NOMO-1 treated with dmso at 0.1 percent for 144 hours (cell line): ENCODE data around the gene CMTM8.

Experiments
- DNase-seq: peaks from one replicate; lab custom pipeline; 2025; ENCODE audit not compliant: unreplicated experiment; lab: John Stamatoyannopoulos, UW

The CMTM8 gene

DNA sequence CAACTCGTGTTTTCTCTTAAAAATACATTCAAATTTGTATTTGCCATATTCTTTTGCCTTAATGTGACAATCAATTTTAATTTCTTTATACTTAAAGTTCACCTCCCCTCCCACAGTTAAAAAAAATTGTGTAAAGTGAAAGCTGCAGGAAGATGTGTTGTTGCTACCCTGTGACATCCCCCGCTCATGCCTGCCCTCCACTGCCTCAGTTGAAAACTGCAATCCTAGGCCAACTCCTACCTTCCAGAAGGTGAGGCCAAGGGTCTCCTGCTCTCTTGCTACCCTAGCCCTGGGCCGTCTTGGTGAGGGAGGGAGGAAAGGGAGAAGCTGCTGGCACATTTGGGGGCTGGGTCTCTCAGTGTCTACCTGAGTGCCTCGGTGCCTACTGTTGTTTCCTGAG lies 96.2 kb downstream of the CMTM8 start:
- no peak for DNase-seq

GRCh38 chr3:32335365-32336112 lies 97.1 kb downstream of the CMTM8 start:
- DNase-seq, result no peak

DNA sequence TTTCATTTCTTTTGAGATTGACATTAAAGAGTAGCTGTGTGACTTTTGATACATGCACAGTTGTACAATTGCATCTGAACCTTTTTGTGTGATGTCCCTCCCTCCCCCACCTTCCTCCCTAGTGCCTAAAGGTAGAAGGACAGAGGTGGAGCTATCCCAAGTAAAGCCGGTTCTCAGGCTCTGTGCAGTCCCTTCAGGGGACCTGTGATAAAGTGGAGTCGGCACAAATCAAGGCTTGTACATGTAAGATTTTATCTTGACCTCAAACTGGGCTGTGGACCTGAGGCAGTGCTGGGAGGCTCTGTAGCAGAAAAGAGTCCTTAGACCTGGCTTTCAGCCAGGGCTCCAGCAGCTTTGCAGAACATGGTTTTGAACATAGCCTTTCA lies 97.6 kb downstream of the CMTM8 start:
- DNase-seq, result no peak

- DNase-seq, result no peak
These were observed 99.0 kb downstream of the CMTM8 start for GRCh38 chr3:32337505-32337904.

GRCh38 chr3:32340039-32340438 lies 101.6 kb downstream of the CMTM8 start:
- DNase-seq, result no peak

DNA sequence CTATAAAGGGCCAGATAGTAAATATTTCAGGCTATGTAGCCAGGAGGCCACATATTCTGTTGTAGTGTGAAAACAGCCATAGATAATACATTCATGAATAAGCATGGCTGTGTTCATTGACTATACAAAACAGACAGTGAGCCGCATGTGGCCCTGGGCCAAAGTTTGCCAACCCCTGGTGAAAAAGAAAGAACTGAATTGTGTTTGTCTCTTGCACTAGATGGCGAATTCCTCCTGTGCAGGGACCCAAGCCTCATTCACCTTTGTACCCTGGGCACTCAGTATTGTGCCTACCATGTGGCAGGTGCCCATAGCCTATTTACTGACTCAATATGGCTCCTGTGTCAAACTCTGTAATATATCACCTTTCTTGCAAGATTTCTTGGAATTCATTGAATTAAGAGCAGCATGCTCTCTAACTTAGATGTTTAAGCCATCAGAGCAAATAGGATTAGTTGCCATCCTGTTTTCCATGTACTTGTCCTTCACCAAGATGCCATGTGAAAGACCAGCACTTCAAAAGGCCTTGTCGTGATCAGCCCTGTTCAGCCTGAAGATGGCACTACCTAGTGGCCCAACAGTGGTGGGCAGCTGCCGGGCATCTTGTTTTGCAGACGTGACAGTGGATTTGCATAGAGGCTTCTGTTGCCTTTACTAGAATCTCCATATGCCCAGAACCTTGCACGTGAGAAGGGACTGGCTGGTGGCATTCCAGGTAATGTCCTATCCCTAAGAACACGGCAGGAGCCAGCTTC lies 102.3 kb downstream of the CMTM8 start:
- DNase-seq, result no peak

GRCh38 chr3:32347343-32348125 lies 109.1 kb downstream of the CMTM8 start:
- no peak for DNase-seq

DNA sequence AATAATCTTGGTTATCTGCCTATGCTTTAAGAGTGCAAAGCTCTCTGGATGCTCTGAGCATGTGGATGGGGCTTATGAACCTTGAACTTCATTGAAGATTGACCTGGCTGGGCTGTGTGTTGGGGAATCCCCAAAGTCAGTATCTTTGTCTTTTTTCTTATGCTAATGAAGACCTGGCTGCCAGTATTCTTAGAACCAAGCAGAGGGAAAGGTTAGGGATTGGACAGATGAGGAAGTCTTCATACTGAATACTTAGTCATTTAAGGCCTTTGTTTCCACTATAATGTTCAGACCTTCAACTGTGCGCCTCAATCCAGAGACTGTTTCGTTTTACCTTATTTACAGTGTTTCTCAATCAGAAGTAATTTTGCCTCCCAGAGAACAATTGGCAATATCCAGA lies 110.7 kb downstream of the CMTM8 start:
- no peak for DNase-seq

- no peak for DNase-seq
These were observed 114.1 kb downstream of the CMTM8 start for GRCh38 chr3:32352563-32352962.

DNA sequence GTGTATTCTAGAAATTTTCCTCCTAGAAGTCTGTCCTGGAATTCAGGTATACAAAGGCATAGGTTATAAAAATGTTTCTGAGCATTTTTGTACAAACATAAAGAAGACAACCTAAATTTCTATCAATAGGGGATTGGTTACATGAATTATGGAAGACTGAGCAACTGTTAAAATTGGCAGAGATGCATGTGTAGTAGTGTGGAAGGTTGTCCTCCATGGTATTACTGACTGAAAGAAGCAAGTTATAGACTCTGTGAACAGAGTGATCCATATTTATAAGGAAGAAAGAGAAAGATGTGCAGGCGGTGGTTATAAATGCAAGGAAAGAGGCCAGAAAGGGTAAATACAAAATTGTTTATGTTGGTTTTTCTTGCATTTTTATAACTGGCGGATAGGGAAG lies 114.9 kb downstream of the CMTM8 start:
- no peak for DNase-seq

GRCh38 chr3:32354362-32354778 lies 115.9 kb downstream of the CMTM8 start:
- no peak for DNase-seq

DNA sequence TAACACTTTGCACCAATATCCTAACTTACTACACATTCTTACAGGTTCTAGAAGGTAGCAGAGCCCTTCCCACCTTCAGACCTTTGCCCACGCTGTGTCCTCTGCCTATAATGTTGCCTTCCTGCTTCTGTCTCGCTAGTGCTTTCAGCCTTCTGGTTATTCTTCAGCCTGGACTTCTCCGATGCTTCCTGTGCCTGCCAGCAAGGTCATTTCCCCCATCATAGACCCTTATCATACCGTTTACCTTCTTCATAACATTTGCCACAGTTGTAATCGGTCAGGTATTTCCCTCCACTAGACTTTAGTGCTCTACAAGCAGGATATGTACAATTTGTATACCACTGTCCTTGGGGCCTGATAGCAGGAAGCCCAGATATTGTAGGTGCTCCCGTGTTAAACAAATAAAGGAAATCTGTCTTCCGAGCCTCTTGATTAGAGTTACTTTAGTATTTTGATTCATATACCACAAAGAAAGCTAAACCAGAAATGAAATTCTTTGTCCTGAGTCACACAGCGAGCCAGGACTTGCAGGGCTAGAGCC lies 117.3 kb downstream of the CMTM8 start:
- DNase-seq, result no peak

DNA sequence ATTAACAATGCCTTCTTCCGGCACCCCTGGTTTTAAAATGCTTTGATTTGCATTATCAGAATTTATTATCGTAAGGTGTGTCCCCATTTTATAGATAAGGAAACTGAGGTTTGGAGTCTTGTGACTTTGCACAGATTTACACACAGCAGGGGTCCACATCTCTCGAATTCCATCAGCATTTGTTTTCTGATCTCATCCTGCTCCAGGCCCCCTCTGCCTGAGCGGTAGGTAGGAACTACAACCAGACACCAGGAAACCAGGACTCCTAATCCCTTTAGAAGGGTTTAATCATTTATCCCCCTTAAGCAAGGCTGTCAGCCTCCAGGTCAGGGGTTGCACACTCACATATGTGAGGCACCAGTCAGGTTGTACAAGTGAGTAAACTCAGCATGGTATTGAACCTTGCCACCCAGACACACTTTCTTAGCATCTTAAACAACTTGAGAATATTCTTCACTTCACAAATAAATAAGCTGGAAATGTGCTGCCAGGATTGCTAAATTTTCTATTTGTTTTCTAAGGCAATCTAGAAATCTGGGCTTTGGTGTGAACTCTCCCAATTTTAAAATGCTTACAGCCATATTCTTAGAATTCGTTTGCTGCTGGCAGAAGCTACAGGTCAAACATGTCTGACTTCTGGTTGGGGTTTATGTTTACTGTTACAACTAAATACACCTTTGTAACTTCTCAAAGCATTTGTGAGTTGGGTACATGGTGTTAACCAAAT lies 121.4 kb downstream of the CMTM8 start:
- no peak for DNase-seq

GRCh38 chr3:32360493-32360827 lies 122.0 kb downstream of the CMTM8 start:
- DNase-seq, result no peak

- no peak for DNase-seq
These were observed 128.3 kb downstream of the CMTM8 start for GRCh38 chr3:32366638-32367397.

DNA sequence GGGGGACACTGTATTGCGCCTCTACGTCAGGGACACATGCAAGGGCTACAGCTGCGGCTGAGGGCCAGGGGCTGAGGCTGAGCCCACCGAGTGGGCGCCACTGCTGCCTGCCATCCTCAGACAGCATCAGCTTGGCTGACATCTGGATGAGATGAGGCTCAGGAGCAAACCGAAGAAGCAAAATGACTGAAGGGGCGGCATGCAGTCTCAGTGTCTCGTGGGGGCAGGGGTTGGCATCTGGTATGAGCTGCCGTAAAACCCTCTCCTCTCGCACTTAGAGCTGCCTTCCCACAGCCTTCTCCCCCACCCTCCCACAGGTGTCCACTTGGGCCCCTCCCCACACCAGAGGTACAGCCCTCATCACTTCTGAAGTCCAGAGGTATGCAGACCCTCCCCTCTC lies 129.0 kb downstream of the CMTM8 start:
- DNase-seq, result no peak

DNA sequence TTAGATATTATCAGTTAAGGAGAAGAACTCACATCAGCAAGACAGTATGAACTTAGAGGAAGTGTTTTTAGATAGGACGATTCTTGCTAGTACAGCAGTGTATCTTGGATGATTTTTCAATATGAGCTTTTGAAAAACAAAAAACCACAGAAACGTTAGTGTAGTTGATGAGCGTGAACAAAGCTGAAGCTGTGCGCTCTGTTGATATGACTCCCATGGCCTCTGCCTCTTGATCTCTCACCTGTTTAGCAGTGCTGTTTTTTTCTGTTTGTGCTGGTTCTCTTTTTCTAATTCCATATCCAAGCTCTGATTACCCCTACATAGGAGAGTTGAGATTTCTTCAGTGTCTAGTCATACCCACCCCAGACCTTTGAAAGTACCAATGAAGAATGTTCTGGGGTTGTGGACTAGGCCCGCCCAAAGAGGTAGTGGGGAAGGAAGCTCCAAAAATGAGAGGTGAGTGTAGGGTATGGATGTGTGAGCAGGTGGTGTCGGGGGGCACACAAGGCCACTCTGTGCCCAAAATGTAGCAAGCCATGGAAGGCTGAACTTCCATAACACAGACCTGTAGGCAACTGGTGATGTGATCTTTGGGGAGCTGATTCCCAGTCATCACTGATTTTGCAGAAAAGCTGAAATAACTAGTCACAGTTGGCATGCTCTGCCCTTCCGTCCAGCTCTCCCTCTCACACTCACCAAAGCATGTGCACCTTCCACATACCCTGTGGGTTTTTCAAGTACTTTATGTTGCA lies 133.2 kb downstream of the CMTM8 start:
- DNase-seq, result no peak

GRCh38 chr3:32372213-32372490 lies 133.7 kb downstream of the CMTM8 start:
- no peak for DNase-seq

- no peak for DNase-seq
These were observed 134.8 kb downstream of the CMTM8 start for GRCh38 chr3:32373276-32373675.

GRCh38 chr3:32373844-32374243 lies 135.4 kb downstream of the CMTM8 start:
- no peak for DNase-seq
